Naive thymus-derived CD8-positive, alpha-beta T cell (primary cell): ENCODE measurements around the gene PSMB5. TPM values are rescaled to one million over a fixed set of nuclear protein-coding genes. Genes with fewer than 3 reads are reported as not detected.

Experiments
- ATAC-seq, 2 donors: fragments of 150-1000 bp; cut with Tn5 transposase in 1 of 2; sonication (Bioruptor Pico), chemical (Tn5 transposase) in 1 of 2; 1 replicate in 1 of 2; 2 replicates in 1 of 2; pipeline ENCODE4 v1.10.0; 2021; ENCODE audit warnings: mild to moderate bottlenecking in 2 of 2, moderate library complexity in 2 of 2
- POLR2A ChIA-PET: fragments of 350-600 bp; sonication (Branson Sonifier 250); formaldehyde crosslinking; loops from one replicate; lab custom pipeline; 2021; ENCODE audit warnings: antibody characterized with exemption; lab: Charles Lee
- DNase-seq, 10 donors: peaks; one replicate each; pipeline versions ENCODE4 v3.0.0 to v3.0.0-alpha.2; 2020 to 2022
- H3K27ac Mint-ChIP-seq, 10 donors: one replicate each; pipeline ENCODE4 v1.8.0; 2020 to 2022; ENCODE audit warnings: mild to moderate bottlenecking in 10 of 10, mixed read lengths in 10 of 10, moderate library complexity in 4 of 10, inconsistent platforms in 1 of 10
- H3K27me3 Mint-ChIP-seq, 5 donors: one replicate each; pipeline ENCODE4 v1.8.0; 2021 to 2022; ENCODE audit warnings: mixed read lengths in 5 of 5
- H3K36me3 Mint-ChIP-seq, 3 donors: one replicate each; pipeline ENCODE4 v1.8.0; 2020 to 2022; ENCODE audit warnings: mixed read lengths in 3 of 3, mild to moderate bottlenecking in 2 of 3, inconsistent platforms in 1 of 3
- H3K4me1 Mint-ChIP-seq, 4 donors: one replicate each; pipeline ENCODE4 v1.8.0; 2021 to 2022; ENCODE audit warnings: mixed read lengths in 4 of 4
- H3K4me3 Mint-ChIP-seq, 10 donors: one replicate each; pipeline ENCODE4 v1.8.0; 2020 to 2022; ENCODE audit warnings: mild to moderate bottlenecking in 10 of 10, mixed read lengths in 10 of 10, moderate library complexity in 6 of 10, inconsistent platforms in 1 of 10
- H3K9me3 Mint-ChIP-seq, 9 donors: one replicate each; pipeline ENCODE4 v1.8.0; 2020 to 2022; ENCODE audit warnings: mixed read lengths in 9 of 9, mild to moderate bottlenecking in 3 of 9, inconsistent platforms in 1 of 9, moderate library complexity in 1 of 9
- polyA plus RNA-seq, 3 donors: library from polyadenylated mRNA; unstranded; fragments of 300-500 nt; fragmentation: Illumina TruSeq; gene quantifications; one replicate each; pipeline ENCODE4 v1.2.3, GENCODE V29; 2021
- total RNA-seq, 8 experiments: library from RNA in 2 of 8; stranded (reverse) in 2 of 8; gene quantifications; one replicate each; pipeline ENCODE4 v1.2.3 and lab custom pipeline; 2021 to 2026

Gene PSMB5
- total and polyA plus RNA-seq, 5 experiments from 2014 or later: 30.2 to 49.7 (median 35.8) TPM

GRCh38 chr14:23069413-23069806 lies 34.7 kb upstream of the PSMB5 start:
- Mint-ChIP-seq H3K27me3 (no peaks in the 10 kb centered on the region), H3K27ac (peak overlapping the region in 7 of 10 donors; percentile 63 to 94 (median 88)), H3K4me3 (peak overlapping the region in 2 of 10 donors; percentile 64 to 83), H3K36me3 (peaks cover 0 to 70% (median 11%) of the 10 kb centered on the region in 3 donors), H3K9me3 (no peaks in the 10 kb centered on the region), H3K4me1 (peaks cover 21 to 48% (median 44%) of the 10 kb centered on the region in 4 donors)
- DNase-seq (no peak), ATAC-seq (no peak)
- POLR2A ChIA-PET: interaction anchor here (0.7 to 1.9 kb wide), 4 partner anchors 26 to 83 kb away, joined by 3 to 12 read pairs (median 4); partner anchors contain the start of genes ACIN1 and C14orf119

DNA sequence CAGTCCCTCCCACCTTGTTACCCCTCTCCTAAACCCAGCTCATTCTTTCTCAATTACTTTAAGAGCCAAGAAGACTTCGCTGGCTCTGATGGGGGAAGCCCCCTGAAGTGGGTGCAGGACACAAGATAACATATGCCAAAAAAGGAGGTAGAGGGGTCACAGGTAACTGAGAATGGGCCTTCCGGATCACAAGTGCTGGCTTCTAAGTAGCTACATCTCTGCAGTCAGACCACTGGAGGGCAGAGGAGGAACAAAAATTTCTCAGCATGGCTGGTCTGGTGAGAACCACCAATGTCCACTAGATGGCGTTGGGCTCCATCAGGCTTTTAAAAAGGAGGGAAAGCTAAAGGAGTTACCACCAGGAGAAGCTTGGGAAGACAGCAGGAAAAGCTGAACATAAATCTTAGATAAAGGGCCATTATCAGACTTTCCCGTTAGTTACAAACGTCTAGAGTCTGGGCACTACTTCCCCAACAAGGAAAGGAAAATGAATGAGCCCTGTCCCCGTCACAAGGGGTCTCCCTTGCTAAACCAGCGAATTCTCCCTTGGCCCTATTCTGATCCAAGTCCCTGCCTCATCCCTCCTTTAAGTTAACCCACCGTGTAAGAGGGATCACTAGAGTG lies 34.2 kb upstream of the PSMB5 start:
- Mint-ChIP-seq H3K36me3 (peaks cover 0 to 70% (median 12%) of the 10 kb centered on the region in 3 donors), H3K4me3 (peak overlapping the region; percentile 4 to 83 (median 53)), H3K27ac (peak overlapping the region in 9 of 10 donors; percentile 40 to 94 (median 82)), H3K9me3 (no peaks in the 10 kb centered on the region), H3K4me1 (peaks cover 21 to 48% (median 45%) of the 10 kb centered on the region in 4 donors), H3K27me3 (no peaks in the 10 kb centered on the region)
- peak; percentile 49 to 82 (median 72) for DNase-seq
- ATAC-seq: peak; percentile 80 to 83
- POLR2A ChIA-PET: interaction anchor here (0.6 to 1.9 kb wide), 7 partner anchors 11 to 1849 kb away, joined by 3 to 12 read pairs (median 4); partner anchors contain the start of genes ACIN1, C14orf119 and CDH24

GRCh38 chr14:23067847-23068788 lies 33.4 kb upstream of the PSMB5 start:
- Mint-ChIP-seq H3K36me3 (peaks cover 0 to 70% (median 13%) of the 10 kb centered on the region in 3 donors), H3K4me3 (peak overlapping the region in 1 of 10 donors; percentile 6), H3K9me3 (no peaks in the 10 kb centered on the region), H3K4me1 (peaks cover 25 to 48% (median 45%) of the 10 kb centered on the region in 4 donors), H3K27me3 (no peaks in the 10 kb centered on the region), H3K27ac (peak overlapping the region in 6 of 10 donors; percentile 63 to 93 (median 82))
- no peak for ATAC-seq
- POLR2A ChIA-PET: interaction anchor here (0.6 to 1.9 kb wide), 6 partner anchors 10 to 1848 kb away, joined by 3 to 12 read pairs (median 4); partner anchors contain the start of genes ACIN1, C14orf119 and CDH24
- DNase-seq: no peak

GRCh38 chr14:23066855-23067744 lies 32.4 kb upstream of the PSMB5 start:
- Mint-ChIP-seq H3K4me3 (no peak overlapping the region), H3K36me3 (peaks cover 0 to 71% (median 22%) of the 10 kb centered on the region in 3 donors), H3K27me3 (no peaks in the 10 kb centered on the region), H3K9me3 (no peaks in the 10 kb centered on the region), H3K4me1 (peaks cover 25 to 45% (median 41%) of the 10 kb centered on the region in 4 donors), H3K27ac (peak overlapping the region in 3 of 10 donors; percentile 15 to 81 (median 31))
- DNase-seq: no peak
- POLR2A ChIA-PET: interaction anchor here (1.6 kb wide), 1 partner anchor 9 kb away, joined by 6 read pairs; the partner anchor contains the start of gene CDH24
- no peak for ATAC-seq

- Mint-ChIP-seq H3K27ac (peak overlapping the region in 3 of 10 donors; percentile 19 to 81 (median 31)), H3K4me1 (peaks cover 20 to 37% (median 34%) of the 10 kb centered on the region in 4 donors), H3K9me3 (no peaks in the 10 kb centered on the region), H3K36me3 (peaks cover 0 to 72% (median 24%) of the 10 kb centered on the region in 3 donors), H3K27me3 (no peaks in the 10 kb centered on the region), H3K4me3 (no peak overlapping the region)
- POLR2A ChIA-PET: interaction anchor here (1.0 kb wide), 1 partner anchor 55 kb away, joined by 3 read pairs; no protein-coding TSS in a partner anchor
- DNase-seq (peak in 1 of 10 donors; percentile 7), ATAC-seq (no peak)
Measured at GRCh38 chr14:23066368-23066767, 31.7 kb upstream of the PSMB5 start.

DNA sequence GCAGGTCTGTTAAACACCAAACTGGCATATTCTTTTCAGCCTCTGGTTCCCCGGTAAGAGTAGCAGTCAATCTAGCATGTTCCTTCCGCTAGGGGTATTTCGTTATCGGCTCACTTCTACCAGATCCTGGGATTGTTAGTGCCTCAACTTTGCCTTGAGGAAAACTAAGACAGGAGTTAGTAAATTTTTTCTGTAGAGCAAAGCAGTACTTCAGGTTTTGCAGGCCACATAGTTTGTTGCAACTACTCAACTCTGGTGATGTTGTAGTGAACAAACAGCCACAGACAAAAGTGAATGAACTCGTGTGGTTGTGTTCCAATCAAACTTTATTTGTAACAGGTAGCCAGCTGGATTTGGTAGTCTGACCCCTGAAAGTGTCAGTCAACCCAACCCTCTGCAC lies 28.9 kb upstream of the PSMB5 start:
- POLR2A ChIA-PET: interaction anchor here (2.0 kb wide), 1 partner anchor 31 kb away, joined by 6 read pairs; the partner anchor contains the start of genes ACIN1 and C14orf119
- Mint-ChIP-seq H3K27me3 (no peaks in the 10 kb centered on the region), H3K27ac (peak overlapping the region in 2 of 10 donors; percentile 23 to 62), H3K4me3 (no peak overlapping the region), H3K36me3 (peaks cover 0 to 90% (median 28%) of the 10 kb centered on the region in 3 donors), H3K4me1 (peaks cover 10 to 13% (median 12%) of the 10 kb centered on the region in 4 donors), H3K9me3 (no peaks in the 10 kb centered on the region)
- no peak for DNase-seq
- ATAC-seq: no peak

DNA sequence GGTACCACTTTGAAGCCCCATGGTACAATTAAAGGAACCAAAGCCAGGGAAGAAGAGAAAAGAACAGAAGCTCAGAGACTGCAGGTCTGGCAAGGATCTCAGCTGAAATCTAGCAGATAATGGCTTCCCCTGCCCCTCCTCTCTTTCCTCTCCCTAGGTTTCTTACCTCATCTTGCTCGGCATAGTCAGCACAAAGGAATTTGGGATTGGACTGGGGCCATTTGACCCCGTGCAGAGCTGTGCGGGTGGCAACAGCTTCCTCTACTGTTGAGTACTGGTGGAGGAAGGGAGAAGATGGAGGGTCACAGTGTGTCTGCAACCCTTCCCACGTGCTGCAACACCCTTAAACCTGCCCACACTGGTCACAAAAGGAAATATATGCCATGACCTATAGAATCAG lies 27.3 kb upstream of the PSMB5 start:
- Mint-ChIP-seq H3K36me3 (peaks cover 0 to 87% (median 27%) of the 10 kb centered on the region in 3 donors), H3K27ac (peak overlapping the region in 1 of 10 donors; percentile 25), H3K4me1 (peaks cover 14 to 15% (median 15%) of the 10 kb centered on the region in 4 donors), H3K9me3 (no peaks in the 10 kb centered on the region), H3K4me3 (no peak overlapping the region), H3K27me3 (no peaks in the 10 kb centered on the region)
- ATAC-seq: no peak
- no peak for DNase-seq
- POLR2A ChIA-PET: interaction anchor here (0.6 to 3.9 kb wide), 4 partner anchors 33 to 85 kb away, joined by 3 to 20 read pairs (median 4); partner anchors contain the start of genes ACIN1 and C14orf119

- H3K36me3 Mint-ChIP-seq: peaks cover 0 to 74% (median 24%) of the 10 kb centered on the region in 3 donors
Measured at GRCh38 chr14:23060536-23061260, 26.0 kb upstream of the PSMB5 start.

GRCh38 chr14:23058654-23059504 lies 24.2 kb upstream of the PSMB5 start:
- Mint-ChIP-seq H3K27me3 (no peaks in the 10 kb centered on the region), H3K36me3 (peaks cover 0 to 58% (median 21%) of the 10 kb centered on the region in 3 donors), H3K4me1 (peaks cover 15 to 23% (median 21%) of the 10 kb centered on the region in 4 donors), H3K27ac (peak overlapping the region in 2 of 10 donors; percentile 21 to 81), H3K4me3 (peak overlapping the region in 2 of 10 donors; percentile 36 to 39), H3K9me3 (no peaks in the 10 kb centered on the region)
- DNase-seq (no peak), ATAC-seq (no peak)
- POLR2A ChIA-PET: interaction anchor here (0.6 to 4.2 kb wide), 11 partner anchors 9 to 130 kb away, joined by 4 to 44 read pairs (median 6); partner anchors contain the start of genes AJUBA and PRMT5

More at GRCh38 chr14:23060536-23061260, 26.0 kb upstream of the PSMB5 start:
- no peaks in the 10 kb centered on the region for H3K27me3 Mint-ChIP-seq
- ATAC-seq (no peak), DNase-seq (no peak)
- peak overlapping the region in 1 of 10 donors; percentile 38 for H3K27ac Mint-ChIP-seq
- peaks cover 16 to 24% (median 23%) of the 10 kb centered on the region in 4 donors for H3K4me1 Mint-ChIP-seq
- no peaks in the 10 kb centered on the region for H3K9me3 Mint-ChIP-seq
- no peak overlapping the region for H3K4me3 Mint-ChIP-seq
- POLR2A ChIA-PET: interaction anchor here (0.8 to 4.2 kb wide), 5 partner anchors 34 to 85 kb away, joined by 3 to 44 read pairs (median 17); partner anchors contain the start of genes ACIN1 and AJUBA
